Transverse colon (tissue), 4 donors: Measurements from ENCODE around the gene CERT1.

ENCODE experiments used
- EP300 ChIP-seq: sonication (generic); formaldehyde crosslinking; IDR thresholded peaks from one replicate; pipeline ENCODE4 v1.6.1; 2017; ENCODE audit warnings: antibody characterized with exemption, low read depth
- POLR2AphosphoS5 ChIP-seq, 3 donors: sonication (generic); formaldehyde crosslinking; IDR thresholded peaks; one replicate each; pipeline ENCODE4 v1.6.1; 2016; ENCODE audit warnings: antibody characterized with exemption in 3 of 3
- TF ChIP-seq, protein P1 (sequence below), 5 experiments: fragments of 200-600 bp in 3 of 5; fragments of 450-650 bp in 2 of 5; sonication (generic) in 3 of 5; IDR thresholded peaks; 1 replicate in 2 of 5; 2 replicates in 3 of 5; pipeline ENCODE4 v1.5.1; 2016 to 2017; ENCODE audit warnings: antibody characterized with exemption in 5 of 5, inconsistent platforms in 3 of 5, mild to moderate bottlenecking in 2 of 5, moderate library complexity in 1 of 5

DNA sequence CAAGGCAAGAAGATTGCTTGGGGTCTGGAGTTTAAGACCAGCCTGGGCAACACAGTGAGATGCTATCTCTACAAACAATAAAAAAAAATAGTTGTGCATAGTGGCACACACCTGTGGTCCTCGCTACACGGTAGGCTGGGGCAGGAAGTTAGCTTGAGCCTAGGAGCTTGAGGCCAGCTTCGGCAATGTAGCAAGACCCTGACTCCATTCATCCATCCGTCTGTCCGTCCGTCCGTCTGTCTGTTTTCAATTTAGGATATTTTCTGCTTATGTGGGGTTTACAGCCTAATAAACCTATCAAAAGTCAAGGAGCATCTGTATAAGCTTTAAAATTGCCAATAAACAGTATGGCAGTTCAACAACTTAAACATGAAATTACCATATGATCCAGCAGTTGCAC, 154.7 kb downstream of the CERT1 start:
- TF ChIP-seq, protein P1, sequence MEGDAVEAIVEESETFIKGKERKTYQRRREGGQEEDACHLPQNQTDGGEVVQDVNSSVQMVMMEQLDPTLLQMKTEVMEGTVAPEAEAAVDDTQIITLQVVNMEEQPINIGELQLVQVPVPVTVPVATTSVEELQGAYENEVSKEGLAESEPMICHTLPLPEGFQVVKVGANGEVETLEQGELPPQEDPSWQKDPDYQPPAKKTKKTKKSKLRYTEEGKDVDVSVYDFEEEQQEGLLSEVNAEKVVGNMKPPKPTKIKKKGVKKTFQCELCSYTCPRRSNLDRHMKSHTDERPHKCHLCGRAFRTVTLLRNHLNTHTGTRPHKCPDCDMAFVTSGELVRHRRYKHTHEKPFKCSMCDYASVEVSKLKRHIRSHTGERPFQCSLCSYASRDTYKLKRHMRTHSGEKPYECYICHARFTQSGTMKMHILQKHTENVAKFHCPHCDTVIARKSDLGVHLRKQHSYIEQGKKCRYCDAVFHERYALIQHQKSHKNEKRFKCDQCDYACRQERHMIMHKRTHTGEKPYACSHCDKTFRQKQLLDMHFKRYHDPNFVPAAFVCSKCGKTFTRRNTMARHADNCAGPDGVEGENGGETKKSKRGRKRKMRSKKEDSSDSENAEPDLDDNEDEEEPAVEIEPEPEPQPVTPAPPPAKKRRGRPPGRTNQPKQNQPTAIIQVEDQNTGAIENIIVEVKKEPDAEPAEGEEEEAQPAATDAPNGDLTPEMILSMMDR (IDR thresholded peaks at IDR 0.05), result no peak
- no peak for TF ChIP-seq POLR2AphosphoS5 (IDR thresholded peaks at IDR 0.05)
- TF ChIP-seq EP300, result no peak
